NCI-H1436 treated with DMSO at 0.1 percent for 48 hours (cell line): ENCODE data around the gene GNAT1.

Experiments
- DNase-seq: peaks from one replicate; lab custom pipeline; 2025; lab: John Stamatoyannopoulos, UW

GNAT1 gene

DNA sequence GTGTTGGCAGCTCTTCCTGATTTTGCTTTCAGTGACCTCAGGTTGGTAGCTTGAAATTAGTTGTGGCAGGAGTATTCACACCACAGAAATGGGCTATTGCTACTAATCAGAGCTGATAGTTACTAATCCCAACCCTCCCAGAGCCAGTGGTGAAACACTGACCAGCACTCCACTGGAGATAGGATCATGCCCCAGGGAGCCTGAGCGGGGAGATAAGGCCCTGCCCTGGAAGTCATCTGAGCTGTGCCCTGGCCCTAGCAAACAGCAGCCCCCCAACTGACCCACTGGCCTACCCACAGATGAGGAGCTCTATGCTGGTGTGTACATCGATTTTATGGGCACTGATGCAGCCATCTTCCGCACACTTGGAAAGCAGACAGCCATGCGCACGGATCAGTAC is 9.4 kb upstream of the GNAT1 start:
- DNase-seq = no peak

DNA sequence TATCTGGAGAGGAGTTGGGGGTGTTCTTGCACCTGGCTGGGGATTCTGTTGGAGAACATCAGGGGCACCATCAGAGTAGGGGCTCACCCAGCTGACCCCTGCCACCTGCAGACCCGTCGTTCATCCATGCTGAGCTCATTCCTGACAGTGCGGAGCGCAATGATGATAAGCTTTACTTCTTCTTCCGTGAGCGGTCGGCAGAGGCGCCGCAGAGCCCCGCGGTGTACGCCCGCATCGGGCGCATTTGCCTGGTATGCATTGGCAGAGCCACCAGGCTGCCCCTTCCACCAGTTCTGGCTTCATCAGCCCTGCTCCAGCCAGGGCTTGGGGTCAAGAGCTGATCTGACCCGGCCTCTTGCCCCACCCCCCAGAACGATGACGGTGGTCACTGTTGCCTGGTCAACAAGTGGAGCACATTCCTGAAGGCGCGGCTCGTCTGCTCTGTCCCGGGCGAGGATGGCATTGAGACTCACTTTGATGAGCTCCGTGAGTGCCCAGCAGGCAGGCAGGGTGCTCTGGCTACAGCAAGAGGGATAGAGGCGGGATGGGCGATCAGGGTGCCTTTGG is 8.8 kb upstream of the GNAT1 start:
- DNase-seq = no peak

DNA sequence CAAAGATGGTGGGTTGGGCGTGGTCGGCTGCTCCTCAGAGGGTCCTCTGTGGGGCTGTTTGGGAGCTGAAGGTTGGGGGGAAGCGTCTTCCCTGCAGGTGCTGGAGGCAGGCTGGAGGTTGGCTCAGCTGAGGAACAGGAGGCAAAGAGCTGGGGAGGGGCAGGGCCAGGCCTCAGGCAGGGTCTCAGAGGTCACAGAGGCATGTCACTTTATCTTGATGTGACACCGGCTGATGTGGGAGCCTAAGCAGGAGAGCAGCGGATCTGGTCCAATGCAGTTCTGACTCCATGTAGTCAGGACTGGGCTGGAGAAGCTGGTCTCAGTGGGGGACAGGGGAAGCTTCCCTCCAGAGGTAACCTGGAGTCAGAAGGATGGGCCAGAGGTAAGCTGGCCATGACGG is 7.7 kb upstream of the GNAT1 start:
- DNase-seq = no peak

DNA sequence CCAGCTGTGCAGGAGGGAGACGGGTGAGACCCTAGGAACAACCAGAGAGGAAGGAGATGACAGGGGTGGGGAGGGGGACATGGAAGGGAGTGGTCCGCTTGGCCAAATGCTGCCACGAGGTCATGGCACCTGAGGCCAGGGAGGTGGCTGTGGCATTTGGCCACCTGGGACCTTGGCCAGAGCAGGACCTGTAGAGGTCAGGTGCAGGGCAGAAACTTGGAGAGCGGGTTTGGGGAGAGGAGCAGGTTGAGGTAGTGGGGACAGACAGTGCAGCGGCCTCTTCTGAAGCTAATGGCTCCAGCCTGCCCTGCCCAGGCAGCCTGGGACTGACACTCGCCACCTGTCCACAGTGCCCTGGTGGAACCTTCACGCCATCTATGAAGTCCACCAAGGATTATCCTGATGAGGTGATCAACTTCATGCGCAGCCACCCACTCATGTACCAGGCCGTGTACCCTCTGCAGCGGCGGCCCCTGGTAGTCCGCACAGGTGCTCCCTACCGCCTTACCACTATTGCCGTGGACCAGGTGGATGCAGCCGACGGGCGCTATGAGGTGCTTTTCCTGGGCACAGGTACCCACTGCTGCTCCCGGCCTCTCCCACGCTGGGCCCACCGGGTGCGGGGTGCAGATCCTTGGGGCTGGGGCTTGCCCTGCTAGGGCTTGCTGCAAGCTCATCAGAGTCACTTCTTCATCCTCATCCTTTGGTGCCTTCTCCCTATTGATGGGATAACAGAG is 7.0 kb upstream of the GNAT1 start:
- DNase-seq = no peak

DNA sequence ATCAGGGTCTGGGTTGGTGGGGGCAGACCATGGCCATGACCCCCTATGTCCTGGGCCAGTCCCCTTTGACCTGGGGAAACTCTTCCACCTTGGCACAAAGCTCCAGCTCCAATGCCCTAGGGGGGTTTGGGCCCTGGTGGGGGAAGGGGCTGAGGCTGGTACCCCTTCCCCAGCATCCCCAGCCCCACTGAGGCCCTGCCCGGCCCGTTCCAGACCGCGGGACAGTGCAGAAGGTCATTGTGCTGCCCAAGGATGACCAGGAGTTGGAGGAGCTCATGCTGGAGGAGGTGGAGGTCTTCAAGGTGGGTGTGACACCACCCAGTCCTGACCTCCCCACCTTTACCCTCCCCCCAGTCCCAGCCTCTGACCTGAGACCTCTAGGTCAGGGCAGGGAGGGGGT is 6.2 kb upstream of the GNAT1 start:
- DNase-seq = no peak

DNA sequence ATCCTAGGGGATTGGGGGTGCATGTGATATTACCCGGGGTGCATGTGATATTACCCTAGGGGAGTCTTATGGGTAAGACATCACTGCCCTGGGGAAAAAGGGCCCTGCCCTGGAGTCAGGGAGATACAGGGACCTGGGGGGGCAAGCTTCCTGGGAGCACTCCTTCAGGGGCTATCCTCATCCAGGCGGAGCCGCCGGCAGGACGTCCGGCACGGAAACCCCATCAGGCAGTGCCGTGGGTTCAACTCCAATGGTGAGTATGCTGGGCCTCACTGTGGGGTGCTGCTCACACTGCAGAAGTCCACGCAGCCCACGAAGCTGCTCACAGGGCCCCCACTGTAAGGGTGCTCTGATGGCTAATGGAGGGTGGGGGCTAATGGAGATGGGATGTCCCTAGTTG is 5.3 kb upstream of the GNAT1 start:
- no peak for DNase-seq

DNA sequence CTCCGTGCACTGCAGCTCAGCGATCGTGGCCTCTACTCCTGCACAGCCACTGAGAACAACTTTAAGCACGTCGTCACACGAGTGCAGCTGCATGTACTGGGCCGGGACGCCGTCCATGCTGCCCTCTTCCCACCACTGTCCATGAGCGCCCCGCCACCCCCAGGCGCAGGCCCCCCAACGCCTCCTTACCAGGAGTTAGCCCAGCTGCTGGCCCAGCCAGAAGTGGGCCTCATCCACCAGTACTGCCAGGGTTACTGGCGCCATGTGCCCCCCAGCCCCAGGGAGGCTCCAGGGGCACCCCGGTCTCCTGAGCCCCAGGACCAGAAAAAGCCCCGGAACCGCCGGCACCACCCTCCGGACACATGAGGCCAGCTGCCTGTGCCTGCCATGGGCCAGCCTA is 3.7 kb upstream of the GNAT1 start:
- DNase-seq = no peak

DNA sequence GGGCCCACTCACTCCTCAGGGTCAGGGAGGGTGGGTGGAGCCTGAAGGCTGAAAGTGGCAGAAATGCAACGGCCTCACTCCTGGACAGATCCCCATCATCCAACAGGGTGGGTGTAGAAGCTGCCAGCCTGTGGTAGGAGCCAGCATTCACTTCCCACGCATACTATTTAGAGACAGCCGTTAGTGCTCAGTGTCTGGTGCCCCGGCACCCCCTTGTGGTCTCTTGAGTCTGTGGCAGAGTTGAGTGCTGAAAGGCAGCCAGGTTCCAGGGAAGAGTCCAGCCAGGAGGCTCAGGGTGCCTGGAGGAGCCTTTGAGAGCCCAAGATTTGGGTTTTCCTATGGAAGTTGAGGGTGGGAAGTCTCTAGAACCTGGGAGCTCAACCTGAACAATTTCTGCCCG is 2.1 kb upstream of the GNAT1 start:
- DNase-seq = no peak

DNA sequence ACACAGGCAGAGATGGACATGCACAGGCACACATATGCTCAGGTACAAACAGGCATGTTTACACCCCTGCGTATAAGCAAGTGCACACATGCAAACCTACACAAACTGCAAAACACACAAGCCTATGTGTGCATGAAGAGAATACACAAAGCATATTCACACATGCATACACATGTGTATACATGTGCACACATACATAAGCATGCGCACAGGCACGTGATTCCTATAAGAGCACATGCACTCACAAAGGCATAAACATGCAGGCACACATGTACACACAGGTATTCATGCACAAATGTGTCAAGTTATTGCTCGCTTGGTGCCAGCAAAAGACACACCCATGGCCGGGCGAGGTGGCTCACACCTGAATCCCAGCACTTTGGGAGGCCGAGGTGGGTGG is 1.4 kb upstream of the GNAT1 start:
- no peak for DNase-seq

DNA sequence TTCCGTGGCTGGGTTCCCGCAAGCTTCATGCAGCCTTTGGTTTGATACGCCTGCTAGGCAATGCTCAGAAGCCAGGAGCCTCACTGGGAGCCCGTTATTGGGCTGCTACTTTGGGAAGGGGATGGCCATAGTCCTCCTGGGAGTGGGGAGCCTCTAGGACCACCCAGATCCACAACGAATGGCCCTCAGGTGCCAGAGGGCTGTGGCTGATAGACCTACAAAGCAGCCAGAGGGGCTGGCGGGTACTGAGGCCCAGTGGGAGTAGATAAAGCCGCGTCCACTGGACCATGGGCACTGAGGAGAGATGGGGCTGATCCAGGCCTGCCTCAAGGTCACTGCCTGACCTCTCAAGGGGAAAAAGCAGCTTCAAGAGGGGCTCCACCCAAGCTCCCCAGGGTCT is 714 bp downstream of the GNAT1 start:
- no peak for DNase-seq

DNA sequence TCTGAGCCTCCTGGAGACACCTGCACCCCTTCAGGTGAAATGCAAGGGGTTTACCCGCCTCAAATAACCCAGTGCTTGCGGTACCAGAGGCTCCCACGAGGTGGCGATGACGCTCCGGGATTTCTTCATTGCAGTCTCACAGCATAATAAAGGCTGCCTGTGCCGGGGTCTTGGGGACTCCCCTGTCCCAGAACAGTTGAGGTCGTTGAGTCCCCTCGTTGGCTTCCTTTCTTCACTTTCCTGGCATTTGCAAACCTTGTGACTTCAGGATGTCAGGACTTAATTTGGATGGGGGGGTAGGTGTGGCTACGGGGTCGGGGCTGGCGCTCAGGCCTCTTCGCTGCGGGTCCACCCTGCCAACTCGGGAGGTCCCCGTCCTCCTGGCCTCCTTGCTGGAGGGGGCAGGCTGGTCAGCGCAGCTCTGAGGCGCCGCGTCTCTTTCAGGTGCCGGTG is 1.3 kb downstream of the GNAT1 start:
- no peak for DNase-seq

DNA sequence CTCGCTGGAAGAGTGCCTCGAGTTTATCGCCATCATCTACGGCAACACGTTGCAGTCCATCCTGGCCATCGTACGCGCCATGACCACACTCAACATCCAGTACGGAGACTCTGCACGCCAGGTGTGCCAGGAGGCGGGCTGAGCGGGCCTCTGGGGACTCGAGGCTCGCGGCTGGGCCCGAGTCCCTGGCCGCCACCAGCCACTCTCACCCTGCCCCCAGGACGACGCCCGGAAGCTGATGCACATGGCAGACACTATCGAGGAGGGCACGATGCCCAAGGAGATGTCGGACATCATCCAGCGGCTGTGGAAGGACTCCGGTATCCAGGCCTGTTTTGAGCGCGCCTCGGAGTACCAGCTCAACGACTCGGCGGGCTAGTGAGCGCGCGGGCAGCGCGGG is 1.9 kb downstream of the GNAT1 start:
- no peak for DNase-seq

DNA sequence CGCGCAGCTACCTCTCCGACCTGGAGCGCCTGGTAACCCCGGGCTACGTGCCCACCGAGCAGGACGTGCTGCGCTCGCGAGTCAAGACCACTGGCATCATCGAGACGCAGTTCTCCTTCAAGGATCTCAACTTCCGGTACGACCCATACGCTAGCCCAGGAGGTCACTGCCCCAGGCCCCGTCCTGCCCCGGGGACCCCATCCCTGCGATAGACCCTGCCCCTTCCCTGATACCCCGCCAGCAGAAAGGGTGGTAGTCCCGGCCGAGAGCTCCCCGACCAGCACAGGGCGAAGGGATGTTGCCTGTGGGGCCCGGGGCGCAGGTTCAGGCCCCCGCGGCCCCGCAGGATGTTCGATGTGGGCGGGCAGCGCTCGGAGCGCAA is 2.3 kb downstream of the GNAT1 start:
- DNase-seq = no peak

DNA sequence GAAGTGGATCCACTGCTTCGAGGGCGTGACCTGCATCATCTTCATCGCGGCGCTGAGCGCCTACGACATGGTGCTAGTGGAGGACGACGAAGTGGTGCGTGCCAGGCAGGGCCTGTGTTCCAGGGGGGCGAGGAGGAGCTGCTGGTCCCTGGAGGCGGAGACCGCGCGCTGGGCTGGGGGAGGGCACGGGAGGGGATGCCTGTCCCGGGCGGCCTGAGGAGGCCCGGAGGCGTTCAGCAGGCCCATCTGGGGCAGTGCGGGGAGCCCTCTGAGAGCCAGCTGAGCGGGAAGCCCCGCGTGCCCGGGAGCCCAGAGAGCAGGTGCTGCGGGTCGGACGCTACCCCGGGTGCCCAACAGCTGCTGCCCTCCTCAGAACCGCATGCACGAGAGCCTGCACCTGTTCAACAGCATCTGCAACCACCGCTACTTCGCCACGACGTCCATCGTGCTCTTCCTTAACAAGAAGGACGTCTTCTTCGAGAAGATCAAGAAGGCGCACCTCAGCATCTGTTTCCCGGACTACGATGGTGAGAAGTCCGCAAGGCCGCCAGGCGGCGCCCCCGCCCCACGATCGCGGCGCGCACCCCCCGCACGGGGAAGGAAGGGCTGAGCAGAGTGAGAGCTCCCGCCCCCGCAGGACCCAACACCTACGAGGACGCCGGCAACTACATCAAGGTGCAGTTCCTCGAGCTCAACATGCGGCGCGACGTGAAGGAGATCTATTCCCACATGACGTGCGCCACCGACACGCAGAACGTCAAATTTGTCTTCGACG is 2.9 kb downstream of the GNAT1 start:
- DNase-seq = no peak

DNA sequence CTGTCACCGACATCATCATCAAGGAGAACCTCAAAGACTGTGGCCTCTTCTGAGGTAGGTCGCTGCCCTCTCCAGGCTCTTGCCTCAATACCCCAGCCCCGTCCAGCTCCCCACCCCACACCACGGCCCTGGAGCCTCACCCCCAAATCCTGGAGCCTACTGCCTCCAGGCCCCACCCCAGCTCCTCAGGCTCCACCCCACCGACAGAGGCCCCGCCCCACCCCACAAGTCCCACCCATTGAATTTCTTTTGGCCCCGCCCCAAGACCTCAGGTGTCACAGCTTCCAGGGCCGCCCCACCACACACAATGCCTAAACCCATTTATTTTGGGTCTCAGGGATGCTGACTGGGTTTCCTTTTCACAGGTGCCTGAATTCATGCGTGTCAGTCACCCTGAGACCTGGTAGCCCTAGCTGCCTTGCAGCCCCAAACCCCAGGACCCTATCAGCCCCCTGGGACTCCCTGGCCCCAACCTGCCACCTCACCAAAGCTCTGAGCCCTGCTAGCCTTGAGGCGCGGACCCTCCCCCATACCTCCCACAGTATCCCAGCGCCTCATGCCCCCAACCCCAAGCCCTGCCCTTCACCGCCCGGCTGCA is 3.6 kb downstream of the GNAT1 start:
- DNase-seq = no peak

DNA sequence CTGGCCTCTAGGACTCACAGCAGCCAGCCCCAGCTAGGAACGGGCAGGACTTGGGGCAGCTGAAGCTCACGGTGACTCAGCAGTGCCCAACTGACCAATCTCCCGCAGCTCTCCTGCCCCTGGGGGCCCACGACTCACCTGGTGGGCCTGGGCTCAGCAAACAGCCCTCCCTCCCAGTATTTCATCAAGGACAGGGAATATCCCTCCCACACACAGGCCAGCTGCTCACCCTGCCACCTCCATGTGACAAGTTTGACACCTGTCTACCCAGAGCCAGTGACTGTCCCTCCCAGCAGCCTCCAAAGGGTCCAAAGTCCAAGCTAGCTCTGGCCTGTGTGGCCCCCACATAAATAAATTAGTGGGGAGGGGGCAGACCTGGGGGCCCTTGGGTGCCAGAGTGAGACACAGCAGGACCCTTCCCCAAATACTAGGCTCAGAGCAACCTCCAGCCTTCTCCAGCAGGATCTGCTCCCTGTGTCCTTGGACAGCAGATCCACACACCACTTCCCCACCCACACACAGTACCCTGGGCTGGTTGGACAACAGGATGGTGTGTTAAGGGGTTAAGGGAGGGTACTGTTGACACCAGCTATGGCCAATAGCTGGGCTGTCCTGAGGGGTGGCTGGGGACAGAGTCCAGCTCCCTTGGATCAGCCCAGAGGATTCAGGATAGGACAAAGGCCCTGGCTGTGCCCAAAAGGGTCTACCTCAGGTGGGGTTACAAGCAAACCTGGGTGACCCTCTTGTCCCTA is 4.3 kb downstream of the GNAT1 start:
- DNase-seq = no peak

DNA sequence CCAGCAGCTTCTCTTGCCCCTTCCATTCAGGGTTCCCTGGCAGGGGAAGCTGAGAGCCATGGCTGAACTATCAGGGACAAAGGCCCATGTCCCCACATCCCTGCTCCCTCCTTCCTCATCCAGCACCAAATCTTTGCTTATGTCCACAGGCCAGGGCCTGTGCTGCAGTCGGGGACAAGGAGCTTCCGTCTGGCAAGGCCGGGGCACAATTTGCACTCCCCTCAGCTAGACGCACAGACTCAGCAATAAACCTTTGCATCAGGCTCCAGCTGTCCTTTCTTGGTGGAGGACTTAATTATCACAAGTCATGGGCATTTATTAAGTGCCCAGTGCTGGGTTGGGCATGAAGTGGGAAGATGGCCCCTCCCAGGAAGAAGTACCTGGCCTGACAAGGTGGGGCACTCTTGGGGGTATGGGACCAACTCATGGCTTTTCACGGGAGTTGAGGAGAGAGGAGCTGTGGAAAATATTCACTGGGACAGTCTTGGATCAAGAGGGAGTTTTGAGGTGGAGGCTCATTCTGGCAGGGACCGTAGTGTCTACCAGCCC is 4.9 kb downstream of the GNAT1 start:
- no peak for DNase-seq

DNA sequence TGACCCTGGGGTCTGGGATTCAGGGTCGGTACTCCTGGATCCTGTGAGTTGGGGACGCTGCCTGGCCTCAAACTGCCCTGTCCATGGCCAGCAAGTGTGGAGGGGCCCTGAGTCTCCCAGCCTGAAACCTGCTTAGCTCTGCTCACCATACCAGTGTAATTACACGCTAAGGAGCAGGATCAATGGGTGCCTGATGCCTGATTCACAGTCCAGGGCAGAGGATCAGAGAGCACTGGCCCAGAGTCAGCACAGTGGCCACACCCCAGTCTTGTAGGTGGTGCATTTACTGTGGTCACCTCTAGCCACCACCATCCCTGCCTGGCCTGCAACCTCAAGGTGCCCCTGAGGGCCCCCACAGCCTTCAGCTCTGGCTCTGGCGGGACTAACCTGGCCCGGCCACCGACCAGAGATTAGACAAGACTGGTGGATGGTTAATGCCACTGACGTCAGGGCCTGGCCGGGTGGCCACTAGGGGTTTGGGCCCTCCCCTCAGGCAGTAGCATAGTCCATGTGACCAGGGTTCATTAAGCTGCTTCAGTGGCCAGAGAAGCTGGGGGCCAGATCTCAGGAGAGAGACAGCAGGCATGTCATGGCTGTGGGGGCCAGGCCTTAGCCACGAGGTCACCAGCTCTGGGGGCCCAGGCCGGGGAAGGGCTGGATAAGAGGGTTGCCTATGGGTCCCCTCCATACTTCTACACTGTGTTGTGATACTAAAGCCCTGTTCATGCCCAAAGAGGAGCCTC is 10.3 kb downstream of the GNAT1 start:
- no peak for DNase-seq

DNA sequence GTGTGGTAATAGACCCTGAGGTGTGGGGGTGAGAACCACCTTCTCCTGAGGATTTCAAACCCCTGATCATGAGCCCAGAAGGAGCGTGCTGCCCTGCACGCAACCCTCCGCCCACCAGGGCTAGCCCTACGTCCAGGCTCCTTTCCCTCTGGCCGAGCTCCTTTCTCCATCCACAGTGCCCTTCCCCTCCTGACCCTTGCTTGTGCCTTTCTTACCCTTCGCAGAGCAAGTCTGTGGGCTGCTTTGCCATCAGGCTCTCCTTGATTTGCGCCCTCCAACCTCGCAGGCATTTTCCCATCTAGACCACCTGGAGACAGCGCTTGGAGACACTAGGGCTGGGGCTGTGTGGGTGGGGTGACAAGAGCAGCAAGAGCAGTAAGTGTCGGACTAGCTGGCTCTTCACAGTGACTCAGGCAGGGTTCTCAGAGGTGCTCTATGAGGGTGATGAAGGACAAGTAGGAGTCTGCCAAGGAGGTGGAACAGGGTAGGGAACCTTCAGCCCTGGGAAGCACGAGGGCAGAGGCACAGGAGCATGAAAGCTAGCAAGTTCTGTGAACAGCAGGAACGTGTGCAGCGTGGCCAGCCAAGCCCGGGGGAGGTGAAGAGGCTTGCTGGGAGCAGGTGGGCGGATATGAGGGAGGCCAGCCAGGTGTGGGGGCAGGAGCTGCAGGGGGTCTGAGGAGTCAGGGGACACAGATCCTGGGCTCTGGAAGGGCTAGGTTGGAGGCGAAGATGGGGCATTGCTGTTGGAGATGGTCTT is 11.1 kb downstream of the GNAT1 start:
- DNase-seq = no peak

DNA sequence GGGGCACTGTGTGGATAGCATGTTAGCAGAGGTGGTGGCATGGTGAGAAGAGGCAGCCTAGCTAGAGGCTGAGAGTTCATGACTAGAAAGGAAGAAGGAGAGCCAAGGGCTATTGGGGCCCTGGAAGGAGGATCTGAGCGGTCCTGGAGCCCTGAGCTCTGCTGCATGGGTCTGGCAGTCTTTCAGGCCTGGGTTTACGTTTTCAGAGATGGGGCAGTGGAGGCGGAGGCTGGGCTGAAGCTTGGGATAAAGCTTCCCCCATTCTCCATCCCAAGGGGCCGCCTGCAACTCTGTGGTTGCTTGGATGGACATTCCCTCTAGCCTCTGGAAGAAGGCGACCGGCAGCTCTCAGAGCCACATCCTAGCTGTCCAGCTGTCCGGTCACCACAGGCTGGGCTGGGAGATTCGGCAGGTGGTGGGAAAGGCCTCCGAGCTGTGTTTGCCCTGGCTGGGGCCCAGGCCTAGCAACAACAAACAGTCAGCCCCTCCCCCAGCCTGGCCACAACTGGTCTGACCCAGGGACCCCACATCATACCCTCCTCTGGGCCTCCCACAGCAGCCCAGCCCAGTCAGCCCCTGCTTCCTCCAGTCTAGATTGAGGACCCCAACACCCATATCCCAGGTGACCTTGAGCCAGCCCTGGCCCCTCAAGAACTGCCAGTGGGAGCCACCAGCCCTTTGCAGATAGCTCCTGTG is 11.9 kb downstream of the GNAT1 start:
- DNase-seq = no peak
